SK-N-SH treated with all-trans-retinoic acid at 6 μM for 48 hours (cell line): ENCODE measurements around the gene SPRY1.

Experiments used
- ATAC-seq: fragments of 200-7000 bp; cut with Tn5 transposase; 3 replicates; pipeline ENCODE4 v1.9.1; 2020; ENCODE audit warnings: mild to moderate bottlenecking, moderate library complexity
- ARNTL ChIP-seq: fragments of 450-650 bp; formaldehyde crosslinking; IDR thresholded peaks from 2 replicates; pipeline ENCODE4 v1.5.0; 2020; ENCODE audit warnings: low read depth, mild to moderate bottlenecking, moderate library complexity, borderline replicate concordance
- BACH2 ChIP-seq: fragments of 250-450 bp; sonication (Bioruptor Pico); IDR thresholded peaks from 2 replicates; pipeline ENCODE4 v1.9.0; 2021; ENCODE audit warnings: mild to moderate bottlenecking, borderline replicate concordance
- CSDC2 ChIP-seq: fragments of 250-450 bp; sonication (Bioruptor Pico); IDR thresholded peaks from 2 replicates; pipeline ENCODE4 v1.5.0; 2020; ENCODE audit warnings: mild to moderate bottlenecking, moderate library complexity
- ESRRG ChIP-seq: fragments of 250-450 bp; sonication (Bioruptor Pico); IDR thresholded peaks from 2 replicates; pipeline ENCODE4 v1.6.1; 2021; ENCODE audit warnings: mild to moderate bottlenecking
- ISL1 ChIP-seq: fragments of 250-450 bp; sonication (Bioruptor Pico); IDR thresholded peaks from 2 replicates; pipeline ENCODE4 v2.1.2; 2022; ENCODE audit warnings: mild to moderate bottlenecking, moderate library complexity
- OSR1 ChIP-seq: fragments of 250-450 bp; sonication (Bioruptor Pico); IDR thresholded peaks from 2 replicates; pipeline ENCODE4 v1.8.0; 2022; ENCODE audit warnings: moderate library complexity, mild to moderate bottlenecking, inconsistent platforms
- PPARA ChIP-seq: fragments of 250-450 bp; sonication (Bioruptor Pico); IDR thresholded peaks from 2 replicates; pipeline ENCODE4 v1.5.0; 2020; ENCODE audit warnings: mild to moderate bottlenecking, borderline replicate concordance
- RARB ChIP-seq: fragments of 250-450 bp; sonication (Bioruptor Pico); IDR thresholded peaks from 2 replicates; pipeline ENCODE4 v1.8.0; 2021; ENCODE audit warnings: mild to moderate bottlenecking, moderate library complexity
- SNAI2 ChIP-seq: fragments of 250-450 bp; sonication (Bioruptor Pico); IDR thresholded peaks from 2 replicates; pipeline ENCODE4 v1.5.0; 2020; ENCODE audit warnings: mild to moderate bottlenecking, moderate library complexity
- TCF4 ChIP-seq: fragments of 250-450 bp; sonication (Bioruptor Pico); IDR thresholded peaks from 2 replicates; pipeline ENCODE4 v1.8.0; 2021; ENCODE audit warnings: mild to moderate bottlenecking, moderate library complexity, borderline replicate concordance
- TOX ChIP-seq: fragments of 250-450 bp; sonication (Bioruptor Pico); IDR thresholded peaks from 2 replicates; pipeline ENCODE4 v1.8.0; 2021; ENCODE audit warnings: mild to moderate bottlenecking, moderate library complexity, borderline replicate concordance
- ZC3H10 ChIP-seq: fragments of 250-450 bp; sonication (Bioruptor Pico); IDR thresholded peaks from 2 replicates; pipeline ENCODE4 v1.5.1; 2021; ENCODE audit warnings: mild to moderate bottlenecking, moderate library complexity
- ZFP3 ChIP-seq: fragments of 250-450 bp; sonication (Bioruptor Pico); IDR thresholded peaks from 2 replicates; pipeline ENCODE4 v1.5.0; 2020; ENCODE audit warnings: mild to moderate bottlenecking, moderate library complexity
- ZFP30 ChIP-seq: fragments of 450-650 bp; formaldehyde crosslinking; IDR thresholded peaks from 2 replicates; pipeline ENCODE4 v1.5.0; 2022; ENCODE audit warnings: mild to moderate bottlenecking, moderate library complexity
- ZNF565 ChIP-seq: fragments of 450-650 bp; formaldehyde crosslinking; conservative IDR thresholded peaks from 2 replicates; pipeline ENCODE4 v1.5.0; 2020; ENCODE audit warnings: low read depth, mild to moderate bottlenecking, moderate library complexity
- ZNF70 ChIP-seq: fragments of 450-650 bp; formaldehyde crosslinking; IDR thresholded peaks from 2 replicates; pipeline ENCODE4 v1.5.0; 2020; ENCODE audit warnings: mild to moderate bottlenecking, moderate library complexity
- TF ChIP-seq, protein P1 (sequence below): fragments of 250-450 bp; sonication (Bioruptor Pico); IDR thresholded peaks from 2 replicates; pipeline ENCODE4 v1.5.1; 2021; ENCODE audit warnings: mild to moderate bottlenecking, moderate library complexity
- TF ChIP-seq, protein P2 (sequence below): fragments of 250-450 bp; sonication (Bioruptor Pico); IDR thresholded peaks from 2 replicates; pipeline ENCODE4 v1.8.0; 2021; ENCODE audit warnings: low read depth, mild to moderate bottlenecking, moderate library complexity, borderline replicate concordance
- TF ChIP-seq, protein P3 (sequence below): fragments of 250-450 bp; sonication (Bioruptor Pico); IDR thresholded peaks from 2 replicates; pipeline ENCODE4 v1.5.0; 2020; ENCODE audit warnings: mild to moderate bottlenecking, moderate library complexity
- TF ChIP-seq, protein P4 (sequence below): fragments of 250-450 bp; sonication (Bioruptor Pico); IDR thresholded peaks from 2 replicates; pipeline ENCODE4 v1.5.1; 2020; ENCODE audit warnings: low read depth, mild to moderate bottlenecking, moderate library complexity
- TF ChIP-seq, protein P5 (sequence below): fragments of 250-450 bp; sonication (Bioruptor Pico); IDR thresholded peaks from 2 replicates; pipeline ENCODE4 v1.8.0; 2020; ENCODE audit warnings: mild to moderate bottlenecking, moderate library complexity, borderline replicate concordance

The SPRY1 gene

DNA sequence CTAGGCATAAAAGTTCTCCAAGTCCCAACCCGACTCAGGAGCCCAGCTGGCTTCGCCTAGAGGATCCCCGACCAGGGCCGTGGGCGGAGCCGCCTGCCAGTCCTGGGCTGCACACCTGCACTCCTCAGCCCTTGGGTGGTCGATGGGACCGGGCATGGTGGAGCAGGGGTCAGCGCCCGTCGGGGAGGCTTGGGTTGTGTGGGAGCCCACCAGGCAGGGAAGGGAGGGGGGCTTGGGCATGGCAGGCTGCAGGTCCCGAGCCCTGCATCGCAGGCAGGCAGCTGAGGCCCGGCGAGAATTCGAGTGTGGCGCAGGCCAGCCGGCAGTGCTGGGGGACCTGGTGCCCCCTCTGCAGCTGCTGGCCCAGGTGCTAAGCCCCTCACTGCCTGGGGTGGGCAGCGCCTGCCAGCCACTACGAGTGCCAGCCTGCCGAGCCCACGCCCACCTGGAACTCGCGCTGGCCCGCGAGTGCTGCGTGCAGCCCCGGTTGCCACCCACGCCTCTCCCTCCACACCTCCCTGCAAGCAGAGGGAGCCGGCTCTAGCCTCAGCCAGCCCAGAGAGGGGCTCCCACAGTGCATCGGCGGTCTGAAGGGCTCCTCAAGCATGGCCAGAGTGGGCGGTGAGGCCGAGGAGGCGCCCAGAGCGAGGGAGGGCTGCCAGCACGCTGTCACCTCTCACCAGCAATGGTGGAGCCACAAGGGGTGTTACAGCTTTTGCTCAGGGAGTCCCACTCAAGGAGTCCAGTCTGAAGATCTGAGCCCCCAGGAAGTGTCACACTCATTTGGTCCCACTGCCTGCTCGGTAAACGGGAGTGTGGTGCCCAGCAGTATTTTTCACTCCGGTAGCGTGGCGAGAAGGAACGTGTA is 38.9 kb downstream of the SPRY1 start:
- no peak for ATAC-seq
- TF ChIP-seq, protein P1, sequence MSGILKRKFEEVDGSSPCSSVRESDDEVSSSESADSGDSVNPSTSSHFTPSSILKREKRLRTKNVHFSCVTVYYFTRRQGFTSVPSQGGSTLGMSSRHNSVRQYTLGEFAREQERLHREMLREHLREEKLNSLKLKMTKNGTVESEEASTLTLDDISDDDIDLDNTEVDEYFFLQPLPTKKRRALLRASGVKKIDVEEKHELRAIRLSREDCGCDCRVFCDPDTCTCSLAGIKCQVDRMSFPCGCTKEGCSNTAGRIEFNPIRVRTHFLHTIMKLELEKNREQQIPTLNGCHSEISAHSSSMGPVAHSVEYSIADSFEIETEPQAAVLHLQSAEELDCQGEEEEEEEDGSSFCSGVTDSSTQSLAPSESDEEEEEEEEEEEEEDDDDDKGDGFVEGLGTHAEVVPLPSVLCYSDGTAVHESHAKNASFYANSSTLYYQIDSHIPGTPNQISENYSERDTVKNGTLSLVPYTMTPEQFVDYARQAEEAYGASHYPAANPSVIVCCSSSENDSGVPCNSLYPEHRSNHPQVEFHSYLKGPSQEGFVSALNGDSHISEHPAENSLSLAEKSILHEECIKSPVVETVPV (CRISPR knock-in tag), result no peak
- TF ChIP-seq TCF4 (CRISPR knock-in tag) (no peak), ZFP3 (CRISPR knock-in tag) (no peak), ZNF70 (CRISPR knock-in tag) (no peak), CSDC2 (CRISPR knock-in tag) (no peak), BACH2 (CRISPR knock-in tag) (no peak), ZNF565 (CRISPR knock-in tag) (no peak)
- TF ChIP-seq, all 23 proteins: peak for 0

DNA sequence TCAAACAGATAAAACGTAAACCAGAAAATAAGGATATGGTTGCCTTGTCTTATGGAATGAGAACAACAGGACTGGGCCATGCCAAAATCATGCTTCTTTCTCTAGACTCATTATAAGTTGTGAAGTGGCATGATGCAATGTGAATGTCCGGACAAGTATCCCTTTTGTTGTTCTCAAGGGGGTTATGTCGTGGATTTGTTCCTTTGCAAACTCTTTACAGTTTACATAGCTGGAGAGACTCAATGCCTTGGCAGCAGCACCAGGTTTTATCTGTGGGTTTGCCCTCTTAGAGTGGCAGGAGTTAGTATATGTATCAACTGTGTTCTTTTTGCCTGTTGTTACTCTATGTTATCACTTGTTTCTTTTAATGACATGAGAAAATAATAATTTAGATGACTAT is 41.4 kb downstream of the SPRY1 start:
- no peak for ATAC-seq
- TF ChIP-seq ARNTL (CRISPR knock-in tag) (no peak), SNAI2 (CRISPR knock-in tag) (no peak), ZNF70 (CRISPR knock-in tag) (no peak), ESRRG (CRISPR knock-in tag) (no peak), TCF4 (CRISPR knock-in tag) (no peak), TOX (CRISPR knock-in tag) (no peak), RARB (CRISPR knock-in tag) (no peak)
- TF ChIP-seq, protein P2, sequence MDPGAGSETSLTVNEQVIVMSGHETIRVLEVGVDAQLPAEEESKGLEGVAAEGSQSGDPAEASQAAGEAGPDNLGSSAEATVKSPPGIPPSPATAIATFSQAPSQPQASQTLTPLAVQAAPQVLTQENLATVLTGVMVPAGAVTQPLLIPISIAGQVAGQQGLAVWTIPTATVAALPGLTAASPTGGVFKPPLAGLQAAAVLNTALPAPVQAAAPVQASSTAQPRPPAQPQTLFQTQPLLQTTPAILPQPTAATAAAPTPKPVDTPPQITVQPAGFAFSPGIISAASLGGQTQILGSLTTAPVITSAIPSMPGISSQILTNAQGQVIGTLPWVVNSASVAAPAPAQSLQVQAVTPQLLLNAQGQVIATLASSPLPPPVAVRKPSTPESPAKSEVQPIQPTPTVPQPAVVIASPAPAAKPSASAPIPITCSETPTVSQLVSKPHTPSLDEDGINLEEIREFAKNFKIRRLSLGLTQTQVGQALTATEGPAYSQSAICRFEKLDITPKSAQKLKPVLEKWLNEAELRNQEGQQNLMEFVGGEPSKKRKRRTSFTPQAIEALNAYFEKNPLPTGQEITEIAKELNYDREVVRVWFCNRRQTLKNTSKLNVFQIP, result no peak
- TF ChIP-seq, protein P3, sequence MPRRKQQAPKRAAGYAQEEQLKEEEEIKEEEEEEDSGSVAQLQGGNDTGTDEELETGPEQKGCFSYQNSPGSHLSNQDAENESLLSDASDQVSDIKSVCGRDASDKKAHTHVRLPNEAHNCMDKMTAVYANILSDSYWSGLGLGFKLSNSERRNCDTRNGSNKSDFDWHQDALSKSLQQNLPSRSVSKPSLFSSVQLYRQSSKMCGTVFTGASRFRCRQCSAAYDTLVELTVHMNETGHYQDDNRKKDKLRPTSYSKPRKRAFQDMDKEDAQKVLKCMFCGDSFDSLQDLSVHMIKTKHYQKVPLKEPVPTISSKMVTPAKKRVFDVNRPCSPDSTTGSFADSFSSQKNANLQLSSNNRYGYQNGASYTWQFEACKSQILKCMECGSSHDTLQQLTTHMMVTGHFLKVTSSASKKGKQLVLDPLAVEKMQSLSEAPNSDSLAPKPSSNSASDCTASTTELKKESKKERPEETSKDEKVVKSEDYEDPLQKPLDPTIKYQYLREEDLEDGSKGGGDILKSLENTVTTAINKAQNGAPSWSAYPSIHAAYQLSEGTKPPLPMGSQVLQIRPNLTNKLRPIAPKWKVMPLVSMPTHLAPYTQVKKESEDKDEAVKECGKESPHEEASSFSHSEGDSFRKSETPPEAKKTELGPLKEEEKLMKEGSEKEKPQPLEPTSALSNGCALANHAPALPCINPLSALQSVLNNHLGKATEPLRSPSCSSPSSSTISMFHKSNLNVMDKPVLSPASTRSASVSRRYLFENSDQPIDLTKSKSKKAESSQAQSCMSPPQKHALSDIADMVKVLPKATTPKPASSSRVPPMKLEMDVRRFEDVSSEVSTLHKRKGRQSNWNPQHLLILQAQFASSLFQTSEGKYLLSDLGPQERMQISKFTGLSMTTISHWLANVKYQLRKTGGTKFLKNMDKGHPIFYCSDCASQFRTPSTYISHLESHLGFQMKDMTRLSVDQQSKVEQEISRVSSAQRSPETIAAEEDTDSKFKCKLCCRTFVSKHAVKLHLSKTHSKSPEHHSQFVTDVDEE (CRISPR knock-in tag), result no peak

DNA sequence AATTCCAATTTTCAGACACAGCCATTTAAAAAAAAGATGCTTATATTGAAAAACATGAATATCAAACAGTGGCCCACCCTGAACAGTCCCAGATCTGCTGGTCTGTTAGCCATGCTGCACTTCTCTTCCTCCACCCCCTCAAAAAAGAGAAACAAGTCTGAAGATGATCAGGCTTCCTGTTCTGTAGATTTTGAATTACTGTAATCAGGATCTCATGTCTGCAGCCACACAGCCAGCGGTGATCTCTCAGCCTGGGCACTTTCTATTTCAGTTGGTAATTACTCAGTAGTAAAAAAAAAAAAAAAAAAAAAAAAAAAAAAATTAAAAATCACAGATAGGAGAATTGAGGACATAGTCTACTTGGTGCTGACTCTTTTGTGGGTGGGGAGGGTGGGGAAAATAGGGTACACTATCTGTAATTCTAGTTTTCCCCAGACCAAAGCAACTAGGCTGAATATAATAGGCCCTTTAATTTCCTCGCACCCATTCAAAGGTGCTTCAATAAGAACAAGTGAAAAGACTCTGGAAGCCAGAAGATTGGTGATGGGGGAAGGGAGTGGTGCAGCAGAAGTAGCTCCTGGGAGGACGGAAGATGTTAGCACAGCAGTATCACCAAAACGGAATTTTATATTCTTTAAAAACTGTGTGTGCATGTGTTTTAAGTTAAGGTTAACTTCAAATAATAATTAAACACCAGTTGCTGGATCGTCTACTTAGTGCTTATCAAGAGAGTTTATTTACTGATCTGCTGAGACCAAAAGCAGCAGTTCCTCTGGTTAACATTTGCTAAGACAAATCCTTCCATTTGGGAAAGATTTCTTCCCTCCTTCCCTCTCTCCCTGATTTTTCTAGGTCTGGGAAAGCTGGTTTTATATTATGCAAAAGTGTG is 47.0 kb downstream of the SPRY1 start:
- TF ChIP-seq ISL1 (CRISPR knock-in tag), result no peak
- no peak for TF ChIP-seq CSDC2 (CRISPR knock-in tag)
- TF ChIP-seq ZFP30, result no peak
- TF ChIP-seq, protein P1 (CRISPR knock-in tag), result no peak
- TF ChIP-seq ZNF565 (CRISPR knock-in tag), result no peak
- TF ChIP-seq, protein P2, result no peak
- TF ChIP-seq ARNTL (CRISPR knock-in tag), result no peak
- TF ChIP-seq, protein P4, sequence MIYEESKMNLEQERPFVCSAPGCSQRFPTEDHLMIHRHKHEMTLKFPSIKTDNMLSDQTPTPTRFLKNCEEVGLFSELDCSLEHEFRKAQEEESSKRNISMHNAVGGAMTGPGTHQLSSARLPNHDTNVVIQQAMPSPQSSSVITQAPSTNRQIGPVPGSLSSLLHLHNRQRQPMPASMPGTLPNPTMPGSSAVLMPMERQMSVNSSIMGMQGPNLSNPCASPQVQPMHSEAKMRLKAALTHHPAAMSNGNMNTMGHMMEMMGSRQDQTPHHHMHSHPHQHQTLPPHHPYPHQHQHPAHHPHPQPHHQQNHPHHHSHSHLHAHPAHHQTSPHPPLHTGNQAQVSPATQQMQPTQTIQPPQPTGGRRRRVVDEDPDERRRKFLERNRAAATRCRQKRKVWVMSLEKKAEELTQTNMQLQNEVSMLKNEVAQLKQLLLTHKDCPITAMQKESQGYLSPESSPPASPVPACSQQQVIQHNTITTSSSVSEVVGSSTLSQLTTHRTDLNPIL (CRISPR knock-in tag), result no peak
- no peak for TF ChIP-seq PPARA
- TF ChIP-seq ZC3H10 (CRISPR knock-in tag), result no peak
- no peak for TF ChIP-seq ESRRG (CRISPR knock-in tag)
- TF ChIP-seq OSR1 (CRISPR knock-in tag), result no peak
- no peak for TF ChIP-seq SNAI2 (CRISPR knock-in tag)
- TF ChIP-seq, protein P5, sequence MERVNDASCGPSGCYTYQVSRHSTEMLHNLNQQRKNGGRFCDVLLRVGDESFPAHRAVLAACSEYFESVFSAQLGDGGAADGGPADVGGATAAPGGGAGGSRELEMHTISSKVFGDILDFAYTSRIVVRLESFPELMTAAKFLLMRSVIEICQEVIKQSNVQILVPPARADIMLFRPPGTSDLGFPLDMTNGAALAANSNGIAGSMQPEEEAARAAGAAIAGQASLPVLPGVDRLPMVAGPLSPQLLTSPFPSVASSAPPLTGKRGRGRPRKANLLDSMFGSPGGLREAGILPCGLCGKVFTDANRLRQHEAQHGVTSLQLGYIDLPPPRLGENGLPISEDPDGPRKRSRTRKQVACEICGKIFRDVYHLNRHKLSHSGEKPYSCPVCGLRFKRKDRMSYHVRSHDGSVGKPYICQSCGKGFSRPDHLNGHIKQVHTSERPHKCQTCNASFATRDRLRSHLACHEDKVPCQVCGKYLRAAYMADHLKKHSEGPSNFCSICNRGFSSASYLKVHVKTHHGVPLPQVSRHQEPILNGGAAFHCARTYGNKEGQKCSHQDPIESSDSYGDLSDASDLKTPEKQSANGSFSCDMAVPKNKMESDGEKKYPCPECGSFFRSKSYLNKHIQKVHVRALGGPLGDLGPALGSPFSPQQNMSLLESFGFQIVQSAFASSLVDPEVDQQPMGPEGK (CRISPR knock-in tag), result no peak
- no peak; the same call in 2 of the 3 replicates for ATAC-seq
